Measurements from ENCODE around the gene SP3.
"Not testable (repeated sequence)": the region's sequence is repeated elsewhere in the genome, so short reads cannot be mapped to it uniquely, and the experiment has no call there.

SP3 gene

DNA sequence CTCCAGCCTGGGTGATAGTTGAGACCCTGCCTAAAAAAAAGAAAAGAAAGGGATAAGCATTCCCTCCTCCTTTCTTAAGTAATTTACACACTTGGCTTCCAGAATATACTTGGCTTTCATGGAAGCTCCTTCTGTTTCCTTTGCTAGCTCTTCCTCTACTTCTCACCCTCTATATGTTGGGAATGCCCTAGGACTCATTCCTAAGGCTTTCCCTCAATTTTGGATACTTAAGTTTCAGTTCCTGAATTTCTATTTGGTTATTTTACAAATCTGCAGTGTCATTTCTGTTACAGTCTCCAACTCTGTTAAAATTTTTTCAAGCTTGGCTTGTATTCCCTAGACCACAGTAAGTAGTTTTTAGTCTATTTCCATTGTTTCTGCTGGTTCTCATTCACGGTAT is 23.6 kb downstream of the SP3 start:
- DNase-seq: no peak

GRCh38 chr2:173940208-173941020 is 24.8 kb downstream of the SP3 start:
- no peak for DNase-seq

- no peak for DNase-seq
Observed at GRCh38 chr2:173938700-173939384, 26.3 kb downstream of the SP3 start.

DNA sequence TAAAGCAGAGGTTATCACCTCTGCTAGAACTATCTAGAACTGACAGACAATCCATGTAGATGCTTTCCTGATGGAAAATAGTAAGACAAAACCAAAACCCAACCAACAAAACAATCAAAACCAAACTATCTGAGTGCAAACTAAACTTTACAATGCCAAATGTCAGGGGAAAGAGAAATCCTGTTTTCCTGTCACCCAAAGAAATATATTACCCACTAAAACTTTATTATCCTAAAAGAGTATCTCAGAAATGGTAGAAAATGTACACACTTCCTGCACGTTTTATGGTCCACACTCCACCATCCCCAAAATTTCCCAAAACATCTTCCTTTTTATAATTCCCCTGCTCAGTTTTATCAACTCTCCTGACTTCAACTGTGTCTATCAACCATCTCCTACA is 29.9 kb downstream of the SP3 start:
- no peak for DNase-seq

DNA sequence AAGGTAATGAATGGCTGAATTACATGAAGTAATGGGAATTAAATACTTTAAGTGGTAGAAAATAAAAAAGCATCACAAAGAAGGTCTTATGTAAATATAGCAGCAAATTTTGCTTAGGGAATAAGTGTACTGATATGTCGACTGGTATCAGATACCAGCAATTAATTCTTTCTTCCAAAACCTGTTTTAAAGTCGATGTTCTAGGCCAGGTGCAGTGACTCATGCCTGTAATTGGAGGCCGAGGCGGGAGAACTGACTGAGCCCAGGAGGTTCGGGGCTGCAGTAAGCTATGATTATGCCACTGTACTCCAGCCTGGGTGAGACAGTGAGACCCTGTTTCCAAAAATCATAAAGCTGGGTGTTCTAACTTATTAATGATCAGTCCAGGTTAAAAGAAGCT is 30.3 kb downstream of the SP3 start:
- no peak for DNase-seq

DNA sequence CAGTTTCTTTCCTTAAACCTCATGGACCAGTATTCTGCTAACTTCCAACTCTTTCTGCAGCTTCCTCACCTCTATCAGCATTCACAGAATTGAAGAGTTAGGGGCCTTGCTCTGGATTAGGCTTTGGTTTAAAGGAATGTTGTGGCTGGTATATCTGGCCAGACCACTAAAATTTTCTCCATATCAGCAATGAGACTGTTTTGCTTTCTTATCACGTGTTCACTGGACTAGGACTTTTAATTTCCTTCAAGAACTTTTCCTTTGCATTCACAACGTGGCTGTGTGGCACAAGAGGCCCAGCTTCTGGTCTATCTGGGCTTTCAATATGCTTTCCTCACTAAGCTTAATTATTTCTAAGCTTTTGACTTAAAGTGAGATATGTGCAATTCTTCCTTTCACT is 33.4 kb downstream of the SP3 start:
- DNase-seq: no peak

GRCh38 chr2:173929441-173929840 is 35.7 kb downstream of the SP3 start:
- DNase-seq: no peak

DNA sequence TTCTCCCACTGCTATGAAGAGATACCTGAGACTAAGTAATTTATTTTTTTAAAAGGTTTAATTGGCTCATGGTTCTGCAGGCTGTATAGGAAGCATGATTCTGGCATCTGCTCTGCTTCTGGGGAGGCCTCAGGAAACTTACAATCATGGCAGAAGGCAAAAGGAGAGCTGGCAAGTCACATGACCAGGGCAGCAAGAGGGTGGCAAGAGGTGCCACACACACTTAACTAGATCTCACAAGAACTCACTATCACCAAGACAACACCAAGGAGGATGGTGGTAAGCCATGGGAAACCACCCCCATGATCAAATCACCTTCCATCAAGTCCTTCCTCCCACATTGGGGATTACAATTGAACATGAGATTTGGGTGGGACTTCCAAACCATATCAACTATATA is 38.3 kb downstream of the SP3 start:
- DNase-seq: no peak

GRCh38 chr2:173924285-173924684 is 40.9 kb downstream of the SP3 start:
- DNase-seq: no peak

DNA sequence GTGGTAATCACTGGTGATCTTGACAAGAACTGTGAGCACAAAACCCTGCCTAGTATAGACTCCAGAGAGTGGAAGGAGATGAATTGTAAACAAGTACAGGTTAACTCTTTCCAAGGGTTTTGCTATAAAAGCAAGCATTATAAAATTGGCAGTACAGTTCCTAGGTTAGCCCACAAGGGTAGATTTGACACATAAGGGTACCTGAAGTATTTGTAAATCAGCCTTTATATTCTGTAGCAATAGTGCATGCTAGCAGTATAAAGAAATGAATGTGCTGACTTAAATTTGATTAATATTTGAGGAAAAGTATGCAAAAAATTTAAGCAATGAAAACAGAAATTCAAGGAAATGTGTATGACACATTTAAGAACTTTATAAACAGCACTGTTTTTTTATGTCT is 42.4 kb downstream of the SP3 start:
- no peak for DNase-seq

DNA sequence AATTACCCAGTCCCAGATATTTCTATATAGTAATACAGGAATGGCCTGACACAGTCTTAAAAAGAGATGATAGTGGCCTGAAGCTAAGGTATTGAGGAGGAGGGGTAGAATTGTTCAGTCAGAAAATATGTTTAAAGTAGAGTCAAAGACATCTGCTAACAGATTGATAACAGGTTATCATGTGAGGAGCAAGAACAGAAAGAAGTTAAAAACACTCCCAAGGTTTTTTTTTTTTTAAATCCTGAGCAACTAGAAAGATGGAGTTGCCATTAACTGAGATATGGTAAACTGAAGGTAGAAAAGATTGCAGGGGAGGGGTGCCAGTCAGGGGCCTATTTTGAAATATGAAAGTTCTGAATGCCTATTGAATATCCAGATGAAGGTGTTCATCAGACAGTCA is 43.1 kb downstream of the SP3 start:
- DNase-seq: no peak

GRCh38 chr2:173914055-173914927 is 50.9 kb downstream of the SP3 start:
- no peak for DNase-seq

GRCh38 chr2:173909846-173910245 is 55.3 kb downstream of the SP3 start:
- no peak for DNase-seq

GRCh38 chr2:173906626-173907025 is 58.5 kb downstream of the SP3 start:
- DNase-seq: no peak

GRCh38 chr2:173903601-173904394 is 61.4 kb downstream of the SP3 start:
- DNase-seq: no peak

- DNase-seq: no peak
Observed at GRCh38 chr2:173898996-173899395, 66.2 kb downstream of the SP3 start.

- DNase-seq: no peak
Observed at GRCh38 chr2:173898178-173898668, 67.0 kb downstream of the SP3 start.

GRCh38 chr2:173896755-173897154 is 68.4 kb downstream of the SP3 start:
- no peak for DNase-seq

GRCh38 chr2:173892341-173892740 is 72.8 kb downstream of the SP3 start:
- no peak for DNase-seq

- DNase-seq: no peak
Observed at GRCh38 chr2:173891315-173892037, 73.7 kb downstream of the SP3 start.

- not testable (repeated sequence) for DNase-seq
Observed at GRCh38 chr2:173889464-173889863, 75.7 kb downstream of the SP3 start.

- no peak for DNase-seq
Observed at GRCh38 chr2:173886613-173887012, 78.6 kb downstream of the SP3 start.
